ENCODE results near the gene MRPL45.
A peak's percentile ranks its signal among the peaks of the same experiment; 100 is the strongest.

MRPL45 gene

DNA sequence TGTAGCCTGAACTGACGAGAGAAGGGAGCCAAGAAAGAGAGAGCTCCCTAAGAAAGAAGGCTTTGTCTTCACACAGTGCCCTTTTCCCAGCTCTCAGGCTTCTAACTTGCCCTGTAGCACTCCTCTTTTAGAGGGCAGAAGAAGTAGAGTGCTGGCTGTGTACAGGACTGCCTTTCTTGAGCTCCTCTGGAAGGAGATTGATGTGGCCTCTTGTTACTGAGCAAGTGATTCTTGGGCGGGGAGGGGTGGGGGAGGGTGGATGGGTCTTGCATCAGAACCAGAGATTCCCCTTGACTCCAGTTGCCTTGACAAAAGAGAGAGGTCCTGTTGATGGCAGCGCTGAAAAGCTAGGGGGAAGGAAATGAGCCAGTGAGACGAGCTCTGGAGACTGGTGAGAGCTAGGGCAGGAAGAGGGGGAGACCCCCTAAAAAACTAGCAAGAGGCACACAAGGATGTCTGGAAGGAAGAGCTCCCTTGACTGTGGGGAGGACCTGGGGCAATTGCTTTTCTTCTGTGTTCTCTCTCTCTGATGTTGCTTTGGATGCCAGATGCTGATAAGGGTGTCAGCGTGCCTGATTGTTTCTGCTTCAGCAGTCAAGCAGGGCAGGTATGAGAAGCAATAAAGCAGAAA, 28.4 kb downstream of the MRPL45 start:
- no peak for DNase-seq

DNA sequence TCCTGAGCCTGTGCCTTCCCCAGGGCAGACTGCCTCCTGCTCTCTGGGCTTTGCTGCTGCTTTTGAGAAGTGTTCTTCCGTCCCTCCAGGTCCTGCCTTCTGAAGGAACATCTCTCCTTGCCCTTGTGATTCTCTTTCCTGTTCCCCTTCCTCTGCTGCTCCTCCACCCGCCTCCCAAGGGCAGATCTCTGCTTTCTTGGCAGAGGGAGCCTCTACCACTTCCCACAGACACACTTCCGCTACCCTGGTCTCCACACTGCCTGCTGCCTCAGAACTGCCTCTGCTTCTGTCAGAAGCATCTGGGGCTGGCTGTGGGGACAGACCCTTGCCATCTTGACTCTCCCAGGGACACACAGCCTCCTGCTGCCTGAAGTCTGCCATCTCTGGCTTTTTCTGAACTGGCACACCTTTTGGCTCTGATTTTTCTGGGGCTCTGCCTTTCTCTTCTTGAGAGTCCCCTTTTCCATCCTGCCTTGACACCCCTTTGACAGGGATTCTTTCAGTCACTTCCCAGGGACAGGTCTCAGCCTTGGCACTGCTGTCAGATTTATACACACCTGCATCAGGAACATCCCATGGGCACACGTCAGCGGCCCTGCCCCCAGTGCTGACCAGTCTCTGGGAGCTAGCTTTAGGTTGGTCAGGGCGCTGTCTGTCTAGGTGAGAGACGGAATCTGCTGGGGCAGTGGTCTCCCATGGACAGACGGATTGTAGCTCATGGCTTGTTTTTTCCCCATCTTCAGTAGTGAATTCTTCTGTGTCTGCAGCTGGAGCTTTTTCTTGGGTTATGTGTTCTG, 30.2 kb downstream of the MRPL45 start:
- no peak for DNase-seq

DNA sequence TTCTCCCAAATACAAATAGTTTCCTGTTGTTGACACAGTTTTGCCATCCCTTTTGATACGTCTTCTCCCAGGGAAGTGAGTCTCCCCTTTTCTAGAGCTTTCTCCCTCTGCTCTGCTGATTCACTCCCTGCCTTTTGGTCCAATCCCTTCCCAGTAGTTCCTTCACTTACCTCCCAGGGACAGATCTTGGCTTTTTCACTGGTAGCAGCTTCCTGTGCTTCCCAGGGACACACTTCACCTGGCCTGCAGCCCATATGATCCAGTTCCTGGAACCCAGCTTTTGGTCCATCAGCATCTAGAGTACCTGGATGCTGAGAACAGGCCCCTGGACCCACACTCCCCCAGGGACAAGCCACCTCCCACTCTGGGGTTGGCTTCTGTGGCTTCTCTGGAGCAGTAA, 31.0 kb downstream of the MRPL45 start:
- DNase-seq: no peak

DNA sequence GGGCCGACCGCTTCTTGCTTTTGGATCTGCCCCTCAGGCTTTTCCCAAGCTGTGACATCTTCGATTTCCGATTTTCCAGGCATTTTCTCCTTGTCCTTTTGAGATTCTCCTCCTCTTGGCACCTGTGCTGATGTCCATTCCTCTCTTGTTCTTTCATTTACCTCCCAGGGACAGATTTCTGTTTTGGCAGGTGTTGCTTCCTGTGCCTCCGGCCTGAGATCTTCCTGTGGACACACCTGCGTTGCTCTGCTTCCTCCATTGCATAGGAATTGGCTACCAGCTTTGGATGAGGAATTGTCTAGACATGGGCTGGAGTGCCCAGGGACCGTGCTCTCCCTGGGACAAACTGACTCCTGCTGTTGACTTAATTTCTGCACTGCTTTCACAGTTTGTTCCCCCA, 31.7 kb downstream of the MRPL45 start:
- DNase-seq: no peak

DNA sequence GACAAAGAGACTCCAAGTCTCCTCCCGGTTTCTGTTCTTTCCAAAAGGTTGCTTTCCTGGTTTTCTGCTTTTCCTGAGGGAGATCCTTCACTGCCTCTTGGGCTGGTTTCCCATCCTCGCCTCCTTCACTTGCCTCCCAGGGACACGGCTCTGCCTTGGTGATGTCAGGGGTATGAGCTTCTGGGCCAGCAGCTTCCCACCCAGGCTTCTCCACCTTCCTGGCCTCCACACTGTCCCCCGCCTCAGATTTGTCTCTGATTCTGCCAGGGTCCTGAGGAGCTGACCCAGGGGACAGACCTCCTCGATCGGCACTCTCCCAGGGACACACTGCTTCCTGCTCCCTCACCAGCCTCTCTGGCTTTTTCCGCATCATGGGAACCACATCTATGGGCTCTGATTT, 32.3 kb downstream of the MRPL45 start:
- no peak for DNase-seq

DNA sequence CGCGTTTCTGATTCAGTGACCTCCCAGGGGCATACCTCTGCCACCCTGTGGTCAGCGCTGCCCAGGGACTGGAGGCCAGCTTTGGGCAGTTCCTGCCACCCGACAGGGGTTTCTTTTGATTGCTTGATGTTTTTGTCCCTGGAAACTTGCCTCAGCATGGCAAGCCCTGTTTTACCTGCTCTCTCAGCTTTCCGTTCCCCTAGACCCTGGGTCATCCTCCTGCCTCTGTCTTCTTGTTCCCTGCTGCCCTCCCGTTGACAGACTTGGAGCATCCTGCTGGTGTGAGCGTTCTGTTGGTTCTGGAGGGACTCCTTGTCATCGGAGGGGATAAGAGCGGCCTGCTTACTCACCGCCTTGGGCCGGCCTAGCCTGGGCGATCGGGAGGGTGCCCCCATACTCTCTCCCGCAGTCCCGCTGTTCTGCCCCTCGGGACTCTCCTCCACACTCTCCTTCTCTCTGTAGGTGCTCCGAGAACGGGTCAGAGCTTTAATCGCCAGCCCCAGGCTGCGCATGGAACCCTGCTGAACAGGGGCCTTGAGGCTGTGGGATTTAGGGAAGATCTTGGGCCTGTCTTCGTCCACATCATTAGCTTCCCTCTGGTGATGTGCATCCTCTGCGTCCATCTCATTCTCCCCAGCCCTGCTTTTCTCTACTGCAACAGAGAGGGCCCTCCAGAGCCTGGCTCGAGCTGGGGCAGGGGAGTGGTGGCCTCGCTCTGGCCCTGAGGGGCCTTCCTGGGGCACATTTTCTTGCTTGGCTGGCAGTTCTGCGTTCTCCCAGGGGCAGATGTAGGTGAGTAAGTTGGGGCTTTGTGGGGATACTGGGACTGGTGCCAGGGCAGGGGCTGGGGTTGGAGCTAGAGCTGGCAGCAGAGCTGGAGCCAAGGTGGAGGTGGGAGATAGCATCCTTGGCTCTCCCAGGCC, 33.1 kb downstream of the MRPL45 start:
- no peak for DNase-seq

DNA sequence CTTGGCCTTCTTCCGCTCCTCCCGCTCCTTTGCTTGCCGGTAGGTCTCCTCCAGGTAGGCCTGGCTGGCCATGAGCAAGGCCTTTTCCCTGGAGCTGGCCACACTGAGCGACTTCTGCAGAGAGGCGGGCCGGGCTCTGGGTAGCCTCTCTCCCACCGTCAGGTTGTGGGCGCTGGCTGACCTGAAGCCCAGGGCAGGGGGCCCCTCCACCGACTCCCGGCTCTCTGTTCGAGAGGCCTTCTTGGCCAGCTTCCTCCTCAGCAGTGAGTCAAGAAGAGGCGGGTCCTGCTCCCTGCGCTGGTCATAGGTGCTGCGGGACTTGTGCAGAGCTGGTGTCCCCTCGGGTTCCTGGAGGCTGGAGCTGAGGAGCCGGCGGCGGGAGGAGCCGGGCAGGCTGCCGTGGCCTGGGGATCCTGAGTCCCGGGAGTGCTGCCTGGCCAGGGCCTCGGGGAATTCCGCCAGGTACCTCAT, 34.0 kb downstream of the MRPL45 start:
- DNase-seq: no peak

DNA sequence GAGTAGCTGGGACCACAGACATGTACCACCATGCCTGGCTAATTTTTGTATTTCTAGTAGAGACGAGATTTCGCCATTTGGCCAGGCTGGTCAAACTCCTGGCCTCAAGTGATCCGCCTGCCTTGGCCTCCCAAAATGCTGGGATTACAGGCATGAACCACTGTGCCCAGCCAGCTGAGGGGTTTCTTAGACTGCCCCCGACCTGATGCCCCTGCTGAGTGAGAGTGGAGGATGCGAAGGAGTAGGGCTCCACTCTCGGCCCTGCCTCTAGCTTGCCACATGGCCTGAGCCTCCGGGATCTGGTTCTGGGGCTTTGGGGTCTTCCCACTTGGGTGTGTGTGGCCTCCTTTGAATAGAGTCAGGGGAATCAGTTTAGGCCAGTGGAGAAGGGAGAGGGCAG, 35.8 kb downstream of the MRPL45 start:
- DNase-seq: no peak

DNA sequence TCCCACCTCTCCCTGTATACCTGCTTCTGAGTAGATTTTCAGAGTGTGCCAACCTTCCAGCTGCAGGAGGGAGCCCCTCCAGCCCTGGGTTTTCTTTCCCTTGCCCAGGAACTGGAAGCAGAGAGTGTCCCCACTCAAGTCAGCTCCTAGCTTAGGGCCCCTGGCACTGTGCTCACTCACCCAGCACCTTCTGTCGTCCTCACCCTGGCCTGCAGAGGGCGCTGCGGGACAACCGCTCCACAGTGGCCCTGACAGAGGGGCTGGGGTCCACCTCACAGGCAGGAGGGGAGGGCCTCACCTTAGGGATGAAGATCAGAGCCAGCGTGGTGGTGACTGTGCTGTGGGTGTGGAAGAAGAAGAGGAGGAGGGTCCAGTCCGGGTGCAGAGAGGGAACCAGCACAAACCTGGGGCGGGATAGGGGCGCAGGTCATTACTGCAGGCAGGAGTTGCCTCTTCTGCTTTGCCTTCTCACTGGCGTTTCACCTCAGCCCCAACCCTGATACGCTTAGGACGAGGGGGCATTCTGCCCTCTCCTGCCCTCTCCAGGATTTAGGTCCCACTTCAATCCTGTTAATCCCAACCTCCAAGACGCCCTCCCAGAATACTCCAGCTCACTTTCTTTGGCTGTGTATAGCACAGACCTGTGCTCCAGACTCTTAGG, 36.8 kb downstream of the MRPL45 start:
- DNase-seq: peak; percentile 36

DNA sequence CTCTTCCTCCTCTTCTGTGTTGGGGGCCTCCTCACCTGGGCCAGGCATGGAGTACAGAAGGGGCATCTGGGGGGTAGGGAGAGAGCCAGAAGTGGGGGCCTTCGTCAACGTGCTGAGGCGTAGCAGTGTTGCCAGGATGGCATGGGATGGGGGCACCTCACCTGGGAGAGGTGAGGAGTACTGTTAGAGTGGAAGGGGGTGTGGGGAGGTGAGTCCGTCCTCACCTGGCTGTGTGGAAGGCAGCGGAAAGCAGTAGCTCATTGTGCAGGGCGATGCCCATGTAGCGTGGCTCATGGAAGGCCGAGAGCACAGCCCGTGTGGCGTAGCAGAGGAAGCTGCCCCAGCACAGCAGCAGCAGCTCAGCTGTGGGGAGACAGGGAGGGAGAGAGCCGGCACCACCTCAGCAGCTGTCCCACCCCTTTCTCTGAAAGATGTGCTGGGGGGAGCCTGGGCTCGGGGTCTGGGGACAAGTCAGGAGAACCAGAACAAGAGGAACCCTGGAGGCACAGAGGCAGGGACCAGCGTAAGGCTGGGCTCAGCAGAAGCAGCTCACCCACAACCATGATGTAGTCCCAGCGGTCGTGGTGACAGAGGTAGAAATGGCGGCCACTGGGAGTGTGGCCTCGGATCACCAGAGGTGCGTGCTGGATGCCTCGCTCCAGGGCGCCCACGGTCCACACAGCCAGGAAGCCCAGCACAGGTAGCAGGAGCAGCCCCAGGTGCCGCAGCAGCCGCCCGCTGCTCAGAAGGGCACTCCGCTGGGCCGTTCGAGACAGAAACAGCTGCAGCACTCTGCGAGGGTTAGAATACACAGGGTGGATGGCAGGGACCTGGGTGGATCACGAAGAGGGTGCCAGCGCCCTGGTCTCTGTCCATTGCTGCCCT, 37.8 kb downstream of the MRPL45 start:
- DNase-seq: no peak

DNA sequence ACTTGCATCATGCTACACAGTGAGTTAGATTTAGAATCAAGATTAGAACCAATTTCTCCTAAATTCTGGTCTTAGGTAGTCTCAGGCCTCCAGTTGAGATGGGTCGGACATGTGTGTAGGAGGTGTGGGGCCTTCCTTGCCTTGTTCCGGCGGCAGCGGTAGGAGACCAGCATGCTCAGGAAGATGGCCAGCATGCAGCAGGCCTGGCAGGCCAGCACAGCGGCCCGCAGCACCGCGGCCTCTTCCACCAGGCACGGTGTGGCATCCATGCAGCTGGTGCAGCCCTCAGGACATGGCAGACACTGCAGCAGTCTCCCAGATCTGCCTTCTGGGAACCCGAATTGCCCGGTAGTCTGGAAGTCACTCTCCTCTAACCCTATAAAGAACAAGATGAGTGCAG, 39.9 kb downstream of the MRPL45 start:
- no peak for DNase-seq

DNA sequence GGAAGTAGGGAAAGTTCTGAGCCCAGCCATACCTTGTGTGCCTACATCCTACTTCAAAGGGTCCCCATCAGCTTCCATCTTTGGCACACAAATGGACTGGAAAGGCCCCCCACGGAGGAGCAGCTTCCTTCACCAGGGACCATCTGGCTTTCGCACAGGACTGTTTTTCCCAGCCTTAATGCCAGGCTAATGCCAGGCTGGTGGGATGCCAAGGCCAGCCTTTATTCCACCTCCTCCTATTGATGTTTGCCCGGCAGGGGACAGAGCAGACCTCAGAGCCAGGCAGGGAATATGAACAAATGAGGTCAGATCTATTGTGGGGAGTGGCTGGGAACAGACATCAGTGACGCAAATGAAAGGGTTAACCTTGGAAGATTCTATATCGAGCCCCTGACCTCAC, 41.1 kb downstream of the MRPL45 start:
- DNase-seq: no peak

DNA sequence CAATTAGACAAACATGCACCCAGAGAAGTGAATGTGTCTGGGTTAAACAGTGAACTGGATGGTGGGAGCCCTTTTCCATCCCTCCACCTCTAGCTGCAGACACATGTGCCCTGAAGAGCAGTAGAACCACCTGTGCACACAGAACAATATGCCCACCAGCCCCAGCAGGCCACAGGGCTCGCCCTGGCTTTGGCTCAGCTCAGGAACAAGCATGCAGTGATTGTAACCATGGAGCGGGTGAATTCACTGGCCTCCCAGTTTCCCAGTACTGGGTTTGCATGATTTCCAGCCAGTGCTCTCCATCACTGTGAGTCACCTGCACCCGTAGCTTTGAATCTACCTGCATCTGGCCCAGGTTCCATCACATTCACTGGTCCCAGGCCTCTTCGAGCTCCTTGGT, 41.6 kb downstream of the MRPL45 start:
- no peak for DNase-seq

DNA sequence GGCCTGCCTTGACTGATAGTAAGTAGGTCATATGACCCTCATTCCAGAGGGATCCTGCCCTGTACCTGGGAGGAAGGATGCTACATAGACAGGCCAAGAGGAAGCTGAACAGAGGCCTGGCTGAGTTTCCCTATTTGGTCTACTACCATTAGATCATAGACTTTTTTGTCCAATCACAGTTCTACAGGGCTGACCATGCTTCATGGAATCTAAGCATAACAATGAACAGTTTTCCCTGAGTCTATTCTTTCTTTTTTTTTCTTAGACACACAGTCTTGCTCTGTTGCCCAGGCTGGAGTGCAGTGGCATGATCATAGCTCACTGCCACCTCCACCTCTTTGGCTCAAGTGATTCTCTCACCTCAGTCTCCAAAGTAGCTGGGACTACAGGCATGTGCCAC, 42.9 kb downstream of the MRPL45 start:
- no peak for DNase-seq

DNA sequence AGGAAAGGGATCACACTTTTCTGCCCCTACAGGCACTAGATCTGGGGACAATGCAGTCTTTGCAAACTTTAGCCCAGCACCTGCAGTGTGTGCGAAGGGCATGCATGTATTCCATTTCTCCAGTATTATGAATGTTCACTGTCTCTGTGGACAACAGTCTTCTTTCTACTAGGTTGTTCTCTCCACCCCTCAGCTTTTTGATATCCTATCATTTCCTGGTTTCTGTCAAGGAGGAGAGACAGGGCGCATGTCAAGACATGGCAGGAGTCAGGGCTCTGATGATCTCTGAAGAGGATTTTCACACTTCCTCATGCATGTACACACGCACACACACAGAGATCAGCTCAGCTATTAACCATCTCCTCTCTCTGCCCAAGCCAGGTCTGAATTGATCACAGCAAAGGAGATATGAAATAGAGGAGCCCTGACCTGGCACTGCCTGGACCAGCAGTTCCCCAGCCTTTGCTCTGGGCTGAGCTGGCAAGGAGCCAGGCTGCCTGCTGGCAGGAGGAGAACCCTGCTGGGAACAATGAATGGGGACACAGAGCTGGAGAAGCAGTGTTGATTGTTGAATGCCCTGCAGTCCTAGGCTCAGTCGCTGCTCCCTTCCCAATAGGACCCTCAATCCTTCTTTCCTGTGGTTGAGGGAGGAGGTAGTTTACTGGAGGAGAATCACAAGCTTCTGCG, 44.2 kb downstream of the MRPL45 start:
- DNase-seq: no peak

DNA sequence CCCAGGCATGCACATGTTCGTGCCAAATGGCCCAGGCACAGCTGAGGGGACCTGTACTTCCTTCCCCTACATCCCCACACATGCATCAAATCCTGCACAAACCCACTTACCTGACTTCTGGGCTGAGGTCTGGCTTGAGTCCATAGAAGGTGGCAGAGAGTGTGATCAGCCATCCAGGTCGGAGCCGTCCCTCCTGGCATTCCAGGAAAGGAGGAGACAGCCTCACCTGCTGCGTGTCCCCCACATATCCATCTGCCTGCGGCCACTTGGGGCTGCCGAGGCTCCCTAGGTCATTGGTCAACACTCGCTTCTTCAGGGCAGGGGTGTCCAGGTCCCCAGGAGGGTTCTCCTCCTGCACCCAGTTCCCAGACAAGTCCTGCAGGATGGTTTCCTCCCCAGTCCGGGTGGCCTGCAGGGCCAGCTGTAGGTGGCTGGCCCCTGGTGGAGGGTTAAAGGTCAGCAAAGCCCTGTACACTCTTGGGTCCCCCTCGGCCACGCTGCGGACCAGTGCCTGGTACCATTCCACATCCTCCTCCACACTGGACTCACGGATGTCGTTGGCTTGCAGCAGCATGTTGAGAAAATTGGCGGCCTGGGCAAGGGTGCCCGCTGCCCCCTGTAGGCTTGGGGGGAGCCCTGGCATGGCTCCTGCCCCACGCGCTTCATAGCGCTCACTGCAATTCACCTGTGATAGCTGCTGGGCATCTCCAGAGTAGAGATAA, 46.1 kb downstream of the MRPL45 start:
- no peak for DNase-seq

DNA sequence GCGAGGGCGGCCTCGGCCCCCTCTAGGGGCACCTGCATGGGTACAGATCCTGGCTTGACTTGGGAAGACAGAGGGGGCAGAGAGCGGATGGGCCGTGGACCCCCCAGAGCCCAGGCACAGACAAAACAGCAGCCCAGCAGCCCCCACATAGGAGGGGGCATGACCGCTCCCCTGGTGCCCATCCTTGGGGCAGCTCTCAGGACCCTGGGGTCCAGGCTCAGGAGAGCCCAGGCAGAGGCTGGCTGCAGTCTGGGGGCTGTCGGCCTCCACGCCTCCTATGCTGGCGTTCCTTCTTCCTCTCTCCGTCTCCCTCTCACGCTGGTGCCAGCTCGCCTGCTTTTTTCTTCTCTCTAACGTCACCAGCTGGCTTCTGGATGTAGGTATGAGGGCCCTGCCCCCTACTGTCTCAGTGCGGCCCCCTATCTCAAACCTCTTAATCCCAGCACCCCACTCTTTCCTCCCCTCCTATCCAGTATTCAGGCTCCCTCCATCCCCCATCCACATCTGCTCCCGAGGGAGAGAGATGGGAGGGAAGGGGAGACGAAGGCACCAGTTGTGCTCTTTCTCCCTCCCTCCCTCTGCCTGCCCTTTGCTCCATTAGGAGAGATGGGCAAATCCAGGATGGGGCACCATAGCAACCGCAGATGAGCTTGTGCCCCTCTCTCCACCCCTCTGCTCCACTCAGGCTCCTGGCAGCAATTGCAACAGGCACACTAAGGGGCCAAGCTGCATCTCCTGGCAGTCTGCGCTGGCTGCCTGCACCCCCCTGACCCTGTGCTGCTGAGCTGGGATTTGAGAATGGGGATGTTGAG, 46.8 kb downstream of the MRPL45 start, which contains the start of gene GPR179:
GPR179 (minus strand) TSS at position 349 of the 812 bp plus-strand sequence; CDS start at position 182, 167 bp downstream.
- no peak for DNase-seq

DNA sequence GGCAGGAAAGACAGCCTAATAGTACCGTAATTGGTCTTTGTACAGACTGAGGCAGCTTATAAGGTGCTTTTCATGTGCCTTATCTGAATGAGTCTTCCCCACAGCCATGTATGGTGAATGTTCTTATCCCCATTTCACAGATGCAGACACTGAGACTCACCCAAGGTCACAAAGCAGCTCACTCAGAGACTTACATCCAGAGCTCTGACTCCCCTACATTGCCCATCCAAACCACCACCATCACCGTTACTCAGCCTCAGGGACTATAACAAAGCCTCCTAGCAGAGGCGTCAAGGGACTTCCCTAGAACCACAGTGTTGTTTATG, 47.4 kb downstream of the MRPL45 start:
- DNase-seq: no peak

DNA sequence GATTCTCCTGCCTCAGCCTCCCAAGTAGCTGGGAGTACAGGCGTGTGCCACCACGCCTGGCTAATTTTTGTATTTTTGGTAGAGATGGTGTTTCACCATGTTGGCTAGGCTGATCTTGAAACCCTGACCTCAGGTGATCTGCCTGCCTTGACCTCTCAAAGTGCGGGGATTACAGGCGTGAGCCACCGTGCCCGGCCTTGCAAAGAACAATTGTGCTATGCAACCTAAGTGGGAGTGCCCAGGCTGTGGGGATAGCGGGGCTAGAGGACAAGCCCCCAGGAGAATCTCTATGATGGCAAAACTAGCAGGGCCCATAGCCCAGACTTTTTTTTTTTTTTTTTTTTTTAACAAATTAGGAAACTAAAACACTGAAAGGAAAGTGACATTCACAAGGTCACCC, 48.8 kb downstream of the MRPL45 start:
- no peak for DNase-seq

Measured in activated naive CD4-positive, alpha-beta T cell treated with anti-CD3 and anti-CD28 coated beads, Interleukin-2, amount 50 U/mL, for 16 hours (primary cell).